KMS-11 (cell line): ENCODE measurements around the gene TPSG1.
"Not testable (repeated sequence)": the region's sequence is repeated elsewhere in the genome, so short reads cannot be mapped to it uniquely, and the experiment has no call there.

Experiments used
- H2AFZ ChIP-seq: fragments of 200-600 bp; sonication (generic); 2 replicates; pipeline ENCODE4 v1.6.1; 2016; ENCODE audit warnings: antibody characterized with exemption, mixed run types, low read depth
- H3K27ac ChIP-seq: fragments of 200-600 bp; sonication (generic); 2 replicates; pipeline ENCODE4 v1.6.1; 2016; ENCODE audit warnings: mild to moderate bottlenecking, mixed run types
- H3K27me3 ChIP-seq: fragments of 200-600 bp; sonication (generic); 2 replicates; pipeline ENCODE4 v1.6.1; 2017; ENCODE audit warnings: mild to moderate bottlenecking, low read depth, mixed run types, moderate library complexity; ENCODE audit not compliant: insufficient read depth
- H3K36me3 ChIP-seq: fragments of 200-600 bp; sonication (generic); 2 replicates; pipeline ENCODE4 v1.6.1; 2017; ENCODE audit warnings: mild to moderate bottlenecking, mixed run types; ENCODE audit not compliant: insufficient read depth
- H3K4me1 ChIP-seq: fragments of 200-600 bp; sonication (generic); 2 replicates; pipeline ENCODE4 v1.6.1; 2016; ENCODE audit warnings: mild to moderate bottlenecking, low read depth, mixed run types; ENCODE audit not compliant: poor library complexity, severe bottlenecking
- H3K4me2 ChIP-seq: fragments of 200-600 bp; sonication (generic); 2 replicates; pipeline ENCODE4 v1.7.0; 2016; ENCODE audit warnings: mild to moderate bottlenecking, mixed run types
- H3K4me3 ChIP-seq: fragments of 200-600 bp; sonication (generic); IDR thresholded peaks from 2 replicates; pipeline ENCODE4 v1.6.1; 2017; ENCODE audit warnings: low read depth, low read length, mixed read lengths; ENCODE audit not compliant: insufficient read depth
- H3K79me2 ChIP-seq: fragments of 200-600 bp; sonication (generic); 2 replicates; pipeline ENCODE4 v1.6.1; 2016; ENCODE audit warnings: low read depth, mixed run types; ENCODE audit not compliant: insufficient read depth
- H3K9ac ChIP-seq: fragments of 200-600 bp; sonication (generic); 2 replicates; pipeline ENCODE4 v1.6.1; 2016; ENCODE audit warnings: mild to moderate bottlenecking, mixed run types
- H4K20me1 ChIP-seq: fragments of 200-600 bp; sonication (generic); 2 replicates; pipeline ENCODE4 v1.6.1; 2016; ENCODE audit warnings: mild to moderate bottlenecking, mixed run types; ENCODE audit not compliant: insufficient read depth
- CTCF ChIP-seq: fragments of 200-600 bp; sonication (generic); conservative IDR thresholded peaks from 2 replicates; pipeline ENCODE4 v1.6.1; 2017; ENCODE audit warnings: low read depth, mild to moderate bottlenecking, antibody characterized with exemption, low read length, moderate library complexity, mixed read lengths

Gene TPSG1

GRCh38 chr16:1189455-1189854 is 35.6 kb downstream of the TPSG1 start:
- Histone ChIP-seq H3K9ac (no peak overlapping the region), H4K20me1 (no peaks in the 10 kb centered on the region), H3K27me3 (peaks cover 72% of the 10 kb centered on the region), H3K27ac (no peak overlapping the region), H3K4me3 (no peak overlapping the region), H3K4me2 (no peak overlapping the region), H3K79me2 (no peaks in the 10 kb centered on the region), H3K36me3 (no peaks in the 10 kb centered on the region), H2AFZ (no peak overlapping the region), H3K4me1 (no peaks in the 10 kb centered on the region)
- TF ChIP-seq CTCF, result no peak

GRCh38 chr16:1188432-1189189 is 36.5 kb downstream of the TPSG1 start:
- Histone ChIP-seq H3K4me3 (no peak overlapping the region), H3K4me2 (no peak overlapping the region), H2AFZ (no peak overlapping the region), H4K20me1 (no peaks in the 10 kb centered on the region), H3K27me3 (peaks cover 72% of the 10 kb centered on the region), H3K79me2 (no peaks in the 10 kb centered on the region), H3K9ac (no peak overlapping the region), H3K36me3 (no peaks in the 10 kb centered on the region), H3K4me1 (no peaks in the 10 kb centered on the region), H3K27ac (no peak overlapping the region)
- no peak for TF ChIP-seq CTCF

GRCh38 chr16:1185460-1186207 is 39.4 kb downstream of the TPSG1 start:
- not testable (repeated sequence) for H4K20me1 ChIP-seq, H3K79me2 ChIP-seq, H3K27ac ChIP-seq, H3K4me3 ChIP-seq, H3K4me2 ChIP-seq, H3K36me3 ChIP-seq, H3K9ac ChIP-seq, H3K4me1 ChIP-seq, H2AFZ ChIP-seq
- H3K27me3 ChIP-seq, result peaks cover 80% of the 10 kb centered on the region

- Histone ChIP-seq H3K27ac (no peak overlapping the region), H3K4me1 (no peaks in the 10 kb centered on the region), H2AFZ (no peak overlapping the region), H4K20me1 (no peaks in the 10 kb centered on the region), H3K9ac (no peak overlapping the region), H3K36me3 (no peaks in the 10 kb centered on the region), H3K4me2 (no peak overlapping the region), H3K79me2 (no peaks in the 10 kb centered on the region), H3K27me3 (peaks cover 78% of the 10 kb centered on the region), H3K4me3 (no peak overlapping the region)
- TF ChIP-seq CTCF, result no peak
These were observed 40.1 kb downstream of the TPSG1 start for GRCh38 chr16:1184980-1185379.
